ENCODE data around the gene CSMD2. TPM values are rescaled to one million over a fixed set of nuclear protein-coding genes. Genes with fewer than 3 reads are reported as not detected.

Gene CSMD2
- total and polyA plus RNA-seq, 2 experiments from 2014 or later, result 5.3 to 16.6 TPM

DNA sequence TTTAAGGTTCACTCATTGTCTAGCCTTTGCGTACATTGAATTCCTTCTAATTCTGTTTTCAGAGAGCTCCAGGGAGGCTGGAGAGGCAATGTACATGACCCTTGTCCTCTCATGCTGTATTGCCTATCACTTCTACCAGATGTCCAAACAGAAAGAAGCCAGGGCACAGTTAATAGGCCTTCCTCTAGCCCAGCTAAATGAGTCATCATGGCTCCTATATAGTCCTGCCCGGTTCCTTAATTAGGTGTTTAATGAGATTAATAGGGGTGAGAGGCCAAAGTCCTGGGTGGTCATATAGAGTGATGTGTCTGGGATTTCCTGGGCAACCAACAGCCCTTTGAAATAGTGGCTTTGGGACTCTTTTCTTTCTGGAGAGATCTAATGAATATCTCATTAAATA is 616.3 kb downstream of the CSMD2 start (continued):
- TF ChIP-seq, protein P1, sequence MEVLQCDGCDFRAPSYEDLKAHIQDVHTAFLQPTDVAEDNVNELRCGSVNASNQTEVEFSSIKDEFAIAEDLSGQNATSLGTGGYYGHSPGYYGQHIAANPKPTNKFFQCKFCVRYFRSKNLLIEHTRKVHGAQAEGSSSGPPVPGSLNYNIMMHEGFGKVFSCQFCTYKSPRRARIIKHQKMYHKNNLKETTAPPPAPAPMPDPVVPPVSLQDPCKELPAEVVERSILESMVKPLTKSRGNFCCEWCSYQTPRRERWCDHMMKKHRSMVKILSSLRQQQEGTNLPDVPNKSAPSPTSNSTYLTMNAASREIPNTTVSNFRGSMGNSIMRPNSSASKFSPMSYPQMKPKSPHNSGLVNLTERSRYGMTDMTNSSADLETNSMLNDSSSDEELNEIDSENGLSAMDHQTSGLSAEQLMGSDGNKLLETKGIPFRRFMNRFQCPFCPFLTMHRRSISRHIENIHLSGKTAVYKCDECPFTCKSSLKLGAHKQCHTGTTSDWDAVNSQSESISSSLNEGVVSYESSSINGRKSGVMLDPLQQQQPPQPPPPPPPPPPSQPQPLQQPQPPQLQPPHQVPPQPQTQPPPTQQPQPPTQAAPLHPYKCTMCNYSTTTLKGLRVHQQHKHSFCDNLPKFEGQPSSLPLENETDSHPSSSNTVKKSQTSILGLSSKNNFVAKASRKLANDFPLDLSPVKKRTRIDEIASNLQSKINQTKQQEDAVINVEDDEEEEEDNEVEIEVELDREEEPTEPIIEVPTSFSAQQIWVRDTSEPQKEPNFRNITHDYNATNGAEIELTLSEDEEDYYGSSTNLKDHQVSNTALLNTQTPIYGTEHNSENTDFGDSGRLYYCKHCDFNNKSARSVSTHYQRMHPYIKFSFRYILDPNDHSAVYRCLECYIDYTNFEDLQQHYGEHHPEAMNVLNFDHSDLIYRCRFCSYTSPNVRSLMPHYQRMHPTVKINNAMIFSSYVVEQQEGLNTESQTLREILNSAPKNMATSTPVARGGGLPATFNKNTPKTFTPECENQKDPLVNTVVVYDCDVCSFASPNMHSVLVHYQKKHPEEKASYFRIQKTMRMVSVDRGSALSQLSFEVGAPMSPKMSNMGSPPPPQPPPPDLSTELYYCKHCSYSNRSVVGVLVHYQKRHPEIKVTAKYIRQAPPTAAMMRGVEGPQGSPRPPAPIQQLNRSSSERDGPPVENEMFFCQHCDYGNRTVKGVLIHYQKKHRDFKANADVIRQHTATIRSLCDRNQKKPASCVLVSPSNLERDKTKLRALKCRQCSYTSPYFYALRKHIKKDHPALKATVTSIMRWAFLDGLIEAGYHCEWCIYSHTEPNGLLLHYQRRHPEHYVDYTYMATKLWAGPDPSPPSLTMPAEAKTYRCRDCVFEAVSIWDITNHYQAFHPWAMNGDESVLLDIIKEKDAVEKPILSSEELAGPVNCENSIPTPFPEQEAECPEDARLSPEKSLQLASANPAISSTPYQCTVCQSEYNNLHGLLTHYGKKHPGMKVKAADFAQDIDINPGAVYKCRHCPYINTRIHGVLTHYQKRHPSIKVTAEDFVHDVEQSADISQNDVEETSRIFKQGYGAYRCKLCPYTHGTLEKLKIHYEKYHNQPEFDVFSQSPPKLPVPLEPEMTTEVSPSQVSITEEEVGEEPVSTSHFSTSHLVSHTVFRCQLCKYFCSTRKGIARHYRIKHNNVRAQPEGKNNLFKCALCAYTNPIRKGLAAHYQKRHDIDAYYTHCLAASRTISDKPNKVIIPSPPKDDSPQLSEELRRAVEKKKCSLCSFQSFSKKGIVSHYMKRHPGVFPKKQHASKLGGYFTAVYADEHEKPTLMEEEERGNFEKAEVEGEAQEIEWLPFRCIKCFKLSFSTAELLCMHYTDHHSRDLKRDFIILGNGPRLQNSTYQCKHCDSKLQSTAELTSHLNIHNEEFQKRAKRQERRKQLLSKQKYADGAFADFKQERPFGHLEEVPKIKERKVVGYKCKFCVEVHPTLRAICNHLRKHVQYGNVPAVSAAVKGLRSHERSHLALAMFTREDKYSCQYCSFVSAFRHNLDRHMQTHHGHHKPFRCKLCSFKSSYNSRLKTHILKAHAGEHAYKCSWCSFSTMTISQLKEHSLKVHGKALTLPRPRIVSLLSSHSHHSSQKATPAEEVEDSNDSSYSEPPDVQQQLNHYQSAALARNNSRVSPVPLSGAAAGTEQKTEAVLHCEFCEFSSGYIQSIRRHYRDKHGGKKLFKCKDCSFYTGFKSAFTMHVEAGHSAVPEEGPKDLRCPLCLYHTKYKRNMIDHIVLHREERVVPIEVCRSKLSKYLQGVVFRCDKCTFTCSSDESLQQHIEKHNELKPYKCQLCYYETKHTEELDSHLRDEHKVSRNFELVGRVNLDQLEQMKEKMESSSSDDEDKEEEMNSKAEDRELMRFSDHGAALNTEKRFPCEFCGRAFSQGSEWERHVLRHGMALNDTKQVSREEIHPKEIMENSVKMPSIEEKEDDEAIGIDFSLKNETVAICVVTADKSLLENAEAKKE (CRISPR knock-in tag; IDR thresholded peaks at IDR 0.05), result no peak
- TF ChIP-seq, protein P2, sequence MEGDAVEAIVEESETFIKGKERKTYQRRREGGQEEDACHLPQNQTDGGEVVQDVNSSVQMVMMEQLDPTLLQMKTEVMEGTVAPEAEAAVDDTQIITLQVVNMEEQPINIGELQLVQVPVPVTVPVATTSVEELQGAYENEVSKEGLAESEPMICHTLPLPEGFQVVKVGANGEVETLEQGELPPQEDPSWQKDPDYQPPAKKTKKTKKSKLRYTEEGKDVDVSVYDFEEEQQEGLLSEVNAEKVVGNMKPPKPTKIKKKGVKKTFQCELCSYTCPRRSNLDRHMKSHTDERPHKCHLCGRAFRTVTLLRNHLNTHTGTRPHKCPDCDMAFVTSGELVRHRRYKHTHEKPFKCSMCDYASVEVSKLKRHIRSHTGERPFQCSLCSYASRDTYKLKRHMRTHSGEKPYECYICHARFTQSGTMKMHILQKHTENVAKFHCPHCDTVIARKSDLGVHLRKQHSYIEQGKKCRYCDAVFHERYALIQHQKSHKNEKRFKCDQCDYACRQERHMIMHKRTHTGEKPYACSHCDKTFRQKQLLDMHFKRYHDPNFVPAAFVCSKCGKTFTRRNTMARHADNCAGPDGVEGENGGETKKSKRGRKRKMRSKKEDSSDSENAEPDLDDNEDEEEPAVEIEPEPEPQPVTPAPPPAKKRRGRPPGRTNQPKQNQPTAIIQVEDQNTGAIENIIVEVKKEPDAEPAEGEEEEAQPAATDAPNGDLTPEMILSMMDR (conservative IDR thresholded peaks at IDR 0.05; ENCODE audit: low read depth in 2 of 2), result no peak
- TF ChIP-seq POLR2AphosphoS5 (IDR thresholded peaks at IDR 0.05; ENCODE audit: low read depth), result no peak

DNA sequence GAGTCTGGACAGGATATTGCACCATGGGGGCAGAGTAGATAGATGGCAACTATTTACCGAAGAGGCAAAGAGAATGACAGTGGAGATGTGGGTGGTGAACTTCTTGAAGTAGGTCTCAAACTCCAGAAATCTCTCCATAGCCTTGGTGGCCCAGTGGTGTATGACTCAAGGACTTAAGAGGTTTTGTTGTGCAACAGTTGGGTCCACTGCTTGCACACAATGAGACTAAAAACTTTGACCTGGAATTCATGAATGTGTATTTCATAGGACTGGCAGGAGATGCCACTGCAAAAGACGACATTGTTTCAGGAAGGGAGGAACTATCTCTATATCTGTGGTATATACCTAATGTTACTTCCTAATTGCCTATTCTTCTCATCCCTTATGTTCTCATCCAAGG is 616.7 kb downstream of the CSMD2 start:
- Histone ChIP-seq H3K4me2 (no peak overlapping the region), H3K79me2 (replicated peaks; ENCODE audit: insufficient read depth) (no peaks in the 10 kb centered on the region), H3K4me3 (no peak overlapping the region), H3K27ac (ENCODE audit: low read depth) (no peak overlapping the region), H3K4me1 (ENCODE audit: insufficient read depth) (no peaks in the 10 kb centered on the region), H3K9me2 (ENCODE audit: insufficient read depth) (peaks cover 8% of the 10 kb centered on the region; the same call in 1 of the 2 replicates), H4K20me1 (replicated peaks; ENCODE audit: insufficient read depth) (no peaks in the 10 kb centered on the region), H3K27me3 (ENCODE audit: insufficient read depth) (no peaks in the 10 kb centered on the region), H3K36me3 (ENCODE audit: insufficient read depth) (no peaks in the 10 kb centered on the region; the same call in none of the 2 replicates), H3F3A (replicated peaks; ENCODE audit: low read depth) (no peaks in the 10 kb centered on the region), H2AFZ (no peak overlapping the region)
- TF ChIP-seq, protein P3, sequence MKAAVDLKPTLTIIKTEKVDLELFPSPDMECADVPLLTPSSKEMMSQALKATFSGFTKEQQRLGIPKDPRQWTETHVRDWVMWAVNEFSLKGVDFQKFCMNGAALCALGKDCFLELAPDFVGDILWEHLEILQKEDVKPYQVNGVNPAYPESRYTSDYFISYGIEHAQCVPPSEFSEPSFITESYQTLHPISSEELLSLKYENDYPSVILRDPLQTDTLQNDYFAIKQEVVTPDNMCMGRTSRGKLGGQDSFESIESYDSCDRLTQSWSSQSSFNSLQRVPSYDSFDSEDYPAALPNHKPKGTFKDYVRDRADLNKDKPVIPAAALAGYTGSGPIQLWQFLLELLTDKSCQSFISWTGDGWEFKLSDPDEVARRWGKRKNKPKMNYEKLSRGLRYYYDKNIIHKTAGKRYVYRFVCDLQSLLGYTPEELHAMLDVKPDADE (IDR thresholded peaks at IDR 0.05), result no peak
- TF ChIP-seq EZH2 (IDR thresholded peaks at IDR 0.05; ENCODE audit: low read depth, unreplicated experiment) (no peak), ZNF114 (CRISPR knock-in tag; IDR thresholded peaks at IDR 0.05) (no peak), EZH2phosphoT487 (IDR thresholded peaks at IDR 0.05; ENCODE audit: unreplicated experiment) (no peak), STAT1 (IDR thresholded peaks at IDR 0.05; ENCODE audit: unreplicated experiment) (no peak), POLR2AphosphoS5 (IDR thresholded peaks at IDR 0.05; ENCODE audit: low read depth) (no peak), CREB1 (CRISPR knock-in tag; IDR thresholded peaks at IDR 0.05; ENCODE audit: low read depth) (no peak), JUNB (IDR thresholded peaks at IDR 0.05; ENCODE audit: unreplicated experiment) (no peak), ZNF331 (CRISPR knock-in tag; IDR thresholded peaks at IDR 0.05; ENCODE audit: low read depth) (no peak)
- TF ChIP-seq, protein P4, sequence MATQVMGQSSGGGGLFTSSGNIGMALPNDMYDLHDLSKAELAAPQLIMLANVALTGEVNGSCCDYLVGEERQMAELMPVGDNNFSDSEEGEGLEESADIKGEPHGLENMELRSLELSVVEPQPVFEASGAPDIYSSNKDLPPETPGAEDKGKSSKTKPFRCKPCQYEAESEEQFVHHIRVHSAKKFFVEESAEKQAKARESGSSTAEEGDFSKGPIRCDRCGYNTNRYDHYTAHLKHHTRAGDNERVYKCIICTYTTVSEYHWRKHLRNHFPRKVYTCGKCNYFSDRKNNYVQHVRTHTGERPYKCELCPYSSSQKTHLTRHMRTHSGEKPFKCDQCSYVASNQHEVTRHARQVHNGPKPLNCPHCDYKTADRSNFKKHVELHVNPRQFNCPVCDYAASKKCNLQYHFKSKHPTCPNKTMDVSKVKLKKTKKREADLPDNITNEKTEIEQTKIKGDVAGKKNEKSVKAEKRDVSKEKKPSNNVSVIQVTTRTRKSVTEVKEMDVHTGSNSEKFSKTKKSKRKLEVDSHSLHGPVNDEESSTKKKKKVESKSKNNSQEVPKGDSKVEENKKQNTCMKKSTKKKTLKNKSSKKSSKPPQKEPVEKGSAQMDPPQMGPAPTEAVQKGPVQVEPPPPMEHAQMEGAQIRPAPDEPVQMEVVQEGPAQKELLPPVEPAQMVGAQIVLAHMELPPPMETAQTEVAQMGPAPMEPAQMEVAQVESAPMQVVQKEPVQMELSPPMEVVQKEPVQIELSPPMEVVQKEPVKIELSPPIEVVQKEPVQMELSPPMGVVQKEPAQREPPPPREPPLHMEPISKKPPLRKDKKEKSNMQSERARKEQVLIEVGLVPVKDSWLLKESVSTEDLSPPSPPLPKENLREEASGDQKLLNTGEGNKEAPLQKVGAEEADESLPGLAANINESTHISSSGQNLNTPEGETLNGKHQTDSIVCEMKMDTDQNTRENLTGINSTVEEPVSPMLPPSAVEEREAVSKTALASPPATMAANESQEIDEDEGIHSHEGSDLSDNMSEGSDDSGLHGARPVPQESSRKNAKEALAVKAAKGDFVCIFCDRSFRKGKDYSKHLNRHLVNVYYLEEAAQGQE (IDR thresholded peaks at IDR 0.05; ENCODE audit: unreplicated experiment), result no peak
- H3K27ac Mint-ChIP-seq, result no peak overlapping the region
- peaks cover 5% of the 10 kb centered on the region for H3K27me3 Mint-ChIP-seq (ENCODE audit: insufficient read depth, low read depth, poor library complexity)
- ATAC-seq (no peak), DNase-seq (ENCODE audit: low spot score) (no peak)
- H3K36me3 Mint-ChIP-seq (ENCODE audit: low read depth), result peaks cover 67% of the 10 kb centered on the region
- H3K4me1 Mint-ChIP-seq, result no peaks in the 10 kb centered on the region
- peaks cover 39% of the 10 kb centered on the region for H3K9me3 Mint-ChIP-seq
- no peak overlapping the region for H3K4me3 Mint-ChIP-seq
